K562 (cell line): ENCODE measurements around the gene PREB.

Experiments
- CHD1 ChIP-seq: fragments of 200-600 bp; sonication (generic); IDR thresholded peaks from one replicate; pipeline ENCODE4 v1.6.1; 2012; ENCODE audit warnings: mild to moderate bottlenecking, moderate library complexity, low read length, inconsistent platforms
- POLR2AphosphoS2 ChIP-seq: IDR thresholded peaks from 2 replicates; pipeline ENCODE4 v1.6.1; 2012; ENCODE audit warnings: low read length, improper control_type of control experiment
- SREBF2 ChIP-seq: sonication (generic); formaldehyde crosslinking; IDR thresholded peaks from 2 replicates; pipeline ENCODE4 v1.4.0; 2020; ENCODE audit warnings: mild to moderate bottlenecking, missing genetic modification reagents
- STAG1 ChIP-seq: sonication (generic); formaldehyde crosslinking; IDR thresholded peaks from 2 replicates; pipeline ENCODE4 v1.5.0; 2020; ENCODE audit warnings: missing genetic modification reagents, borderline replicate concordance
- YBX1 ChIP-seq: fragments of 450-650 bp; IDR thresholded peaks from 2 replicates; pipeline ENCODE4 v1.7.1; 2016; ENCODE audit warnings: mild to moderate bottlenecking
- ZNF395 ChIP-seq: fragments of 200-800 bp; sonication (Bioruptor generic); IDR thresholded peaks from 2 replicates; pipeline ENCODE4 v1.6.1; 2017; ENCODE audit warnings: missing genetic modification characterization, missing compliant biosample characterization

GRCh38 chr2:27127883-27128667, 6.4 kb downstream of the PREB start:
- no peak for TF ChIP-seq SREBF2 (CRISPR knock-in tag)
- TF ChIP-seq ZNF395 (CRISPR knock-in tag): no peak
- no peak for TF ChIP-seq CHD1
- no peak for TF ChIP-seq YBX1
- TF ChIP-seq STAG1: no peak
- no peak for TF ChIP-seq POLR2AphosphoS2
